SK-N-SH (cell line): ENCODE measurements around the gene LTBP2.

ENCODE experiments used
- CHD2 ChIP-seq: fragments of 150-350 bp; IDR thresholded peaks from 2 replicates; pipeline ENCODE4 v1.6.1; 2018; ENCODE audit warnings: low read length; ENCODE audit not compliant: partially characterized antibody
- CTCF ChIP-seq: fragments of 200-600 bp; sonication (generic); IDR thresholded peaks from 2 replicates; pipeline ENCODE4 v1.6.1; 2017; ENCODE audit warnings: antibody characterized with exemption, mild to moderate bottlenecking, moderate library complexity
- EP300 ChIP-seq, 2 experiments: IDR thresholded peaks; 2 replicates each; pipeline versions ENCODE4 v1.4.0 to v1.6.1; 2012; ENCODE audit warnings: borderline replicate concordance in 1 of 2, low read depth in 1 of 2, low read length in 1 of 2
- EZH2phosphoT487 ChIP-seq: fragments of 200-600 bp; sonication (generic); IDR thresholded peaks from 2 replicates; pipeline ENCODE4 v1.6.1; 2017; ENCODE audit warnings: low read depth, mixed run types, mild to moderate bottlenecking, antibody characterized with exemption, moderate library complexity, borderline replicate concordance
- POLR2AphosphoS5 ChIP-seq: IDR thresholded peaks from 2 replicates; pipeline ENCODE4 v1.6.1; 2012; ENCODE audit warnings: low read depth, low read length
- RCOR1 ChIP-seq: fragments of 150-350 bp; IDR thresholded peaks from 2 replicates; pipeline ENCODE4 v1.6.1; 2017; ENCODE audit warnings: antibody characterized with exemption, low read length
- RFX5 ChIP-seq: IDR thresholded peaks from 2 replicates; pipeline ENCODE4 v1.6.1; 2012; ENCODE audit warnings: mild to moderate bottlenecking, improper control_type of control experiment, low read length
- SIN3A ChIP-seq: IDR thresholded peaks from 2 replicates; pipeline ENCODE4 v1.6.1; 2012; ENCODE audit warnings: low read depth, mild to moderate bottlenecking, low read length, moderate library complexity, borderline replicate concordance
- TAF1 ChIP-seq: IDR thresholded peaks from 2 replicates; pipeline ENCODE4 v1.6.1; 2012; ENCODE audit warnings: low read depth, mild to moderate bottlenecking, low read length, moderate library complexity, borderline replicate concordance
- USF2 ChIP-seq: fragments of 150-350 bp; IDR thresholded peaks from 2 replicates; pipeline ENCODE4 v1.6.1; 2017; ENCODE audit warnings: antibody characterized with exemption, low read length, low read depth, borderline replicate concordance

GRCh38 chr14:74474376-74474775 is 137.7 kb downstream of the LTBP2 start:
- no peak for TF ChIP-seq RFX5
- TF ChIP-seq EP300 (IDR thresholded peaks at IDR 0.05; ENCODE audit: borderline replicate concordance in 1 of 2, low read depth in 1 of 2, low read length in 1 of 2) = no peak
- TF ChIP-seq POLR2AphosphoS5 = no peak
- TF ChIP-seq CTCF = no peak
- no peak for TF ChIP-seq RCOR1
- no peak for TF ChIP-seq CHD2
- no peak for TF ChIP-seq EZH2phosphoT487
- TF ChIP-seq SIN3A = no peak
- TF ChIP-seq TAF1 = no peak
- no peak for TF ChIP-seq USF2
